Glutamatergic neuron (in vitro differentiated cells): ENCODE results near the gene PTK7. TPM values are rescaled to one million over a fixed set of nuclear protein-coding genes. Genes with fewer than 3 reads are reported as not detected.
"Not testable (repeated sequence)": the region's sequence is repeated elsewhere in the genome, so short reads cannot be mapped to it uniquely, and the experiment has no call there.

ENCODE experiments used
- DNase-seq: peaks from one replicate; pipeline ENCODE4 v3.0.0; 2022
- H3K27ac Mint-ChIP-seq: one replicate; pipeline ENCODE4 v1.8.0; 2020; ENCODE audit warnings: mild to moderate bottlenecking, mixed read lengths, inconsistent platforms; ENCODE audit not compliant: unreplicated experiment
- H3K27me3 Mint-ChIP-seq: one replicate; pipeline ENCODE4 v1.8.0; 2020; ENCODE audit warnings: mild to moderate bottlenecking, moderate library complexity, mixed read lengths, inconsistent platforms; ENCODE audit not compliant: unreplicated experiment
- H3K36me3 Mint-ChIP-seq: one replicate; pipeline ENCODE4 v1.8.0; 2020; ENCODE audit warnings: mild to moderate bottlenecking, mixed read lengths, inconsistent platforms; ENCODE audit not compliant: unreplicated experiment
- H3K4me1 Mint-ChIP-seq: one replicate; pipeline ENCODE4 v1.8.0; 2020; ENCODE audit warnings: mild to moderate bottlenecking, low read depth, mixed read lengths, inconsistent platforms; ENCODE audit not compliant: unreplicated experiment
- H3K4me3 Mint-ChIP-seq: one replicate; pipeline ENCODE4 v1.8.0; 2020; ENCODE audit warnings: mild to moderate bottlenecking, mixed read lengths, inconsistent platforms; ENCODE audit not compliant: unreplicated experiment
- H3K9me3 Mint-ChIP-seq: one replicate; pipeline ENCODE4 v1.8.0; 2020; ENCODE audit warnings: mild to moderate bottlenecking, moderate library complexity, mixed read lengths, inconsistent platforms; ENCODE audit not compliant: unreplicated experiment
- CTCF ChIP-seq: fragments of 200-600 bp; sonication (generic); IDR thresholded peaks from one replicate; pipeline ENCODE4 v1.5.0; 2021; ENCODE audit not compliant: partially characterized antibody, unreplicated experiment
- total RNA-seq: library from RNA; stranded (reverse); fragmentation: NEBNext Ultra II Directional; extraction: Animal tissue kit (Norgen Biotek cat#: 25700); gene quantifications from one replicate; pipeline ENCODE4 v1.2.1, GENCODE V29; 2021; ENCODE audit not compliant: unreplicated experiment

PTK7 gene
- total RNA-seq, 1 donor from 2014 or later = 166 TPM

DNA sequence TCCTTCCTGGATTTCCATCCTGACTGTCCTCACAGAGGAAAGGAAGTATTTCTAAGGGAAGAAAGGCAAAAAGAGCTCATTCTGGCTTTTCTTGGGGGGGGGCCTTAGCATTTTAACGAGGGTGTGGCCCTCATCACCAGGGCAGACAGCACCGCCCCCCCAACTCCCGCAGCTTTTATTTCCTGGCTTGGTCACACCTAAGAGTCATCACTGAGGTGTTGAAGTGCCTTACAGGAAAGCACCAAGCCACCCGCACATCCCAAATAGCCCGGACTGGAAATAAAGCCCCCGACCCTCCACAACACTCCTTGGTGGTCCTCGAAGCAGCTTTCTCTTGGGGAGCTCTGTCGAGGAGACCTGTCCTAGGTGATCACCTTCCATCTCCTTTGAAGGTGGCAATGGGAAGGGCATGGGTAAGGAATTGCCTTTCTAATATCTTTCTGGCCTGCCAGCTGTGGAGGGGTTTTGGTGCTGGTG, 1.3 kb downstream of the PTK7 start:
- Mint-ChIP-seq H3K9me3 (peaks cover 8% of the 10 kb centered on the region), H3K4me3 (peak overlapping the region; percentile 88), H3K36me3 (peaks cover 4% of the 10 kb centered on the region), H3K4me1 (peaks cover 15% of the 10 kb centered on the region), H3K27me3 (peaks cover 2% of the 10 kb centered on the region), H3K27ac (peak overlapping the region; percentile 57)
- TF ChIP-seq CTCF = no peak
- DNase-seq = no peak

DNA sequence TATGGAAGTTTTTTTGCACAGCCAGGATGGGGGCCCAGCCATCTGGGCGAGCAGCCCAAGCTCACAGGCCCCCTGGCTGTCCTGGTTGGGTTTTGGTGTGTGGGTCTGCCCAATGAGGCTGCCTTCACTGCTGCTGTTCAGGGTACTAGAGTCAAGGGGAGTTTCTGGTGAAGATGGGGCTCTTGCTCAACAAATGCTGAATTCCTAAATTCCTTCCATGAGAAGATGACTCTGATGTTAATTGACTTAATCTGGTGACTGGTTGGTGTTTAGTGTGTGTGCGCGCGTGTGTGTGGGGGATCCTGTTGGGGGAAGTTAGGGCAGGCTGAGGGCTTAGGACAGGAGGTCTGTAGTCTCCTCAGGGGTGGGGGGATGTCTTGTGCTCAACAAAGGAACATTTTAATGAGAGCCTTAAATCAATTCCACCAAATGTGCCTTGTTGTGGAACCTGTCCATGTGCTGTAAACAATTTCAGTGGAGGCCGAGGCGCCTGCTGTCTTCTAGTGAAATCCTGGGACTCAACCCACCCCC, 1.9 kb downstream of the PTK7 start:
- TF ChIP-seq CTCF = no peak
- Mint-ChIP-seq H3K27me3 (peaks cover 2% of the 10 kb centered on the region), H3K27ac (peak overlapping the region; percentile 57), H3K4me3 (peak overlapping the region; percentile 88), H3K4me1 (peaks cover 17% of the 10 kb centered on the region), H3K9me3 (peaks cover 8% of the 10 kb centered on the region), H3K36me3 (peaks cover 4% of the 10 kb centered on the region)
- DNase-seq = no peak

DNA sequence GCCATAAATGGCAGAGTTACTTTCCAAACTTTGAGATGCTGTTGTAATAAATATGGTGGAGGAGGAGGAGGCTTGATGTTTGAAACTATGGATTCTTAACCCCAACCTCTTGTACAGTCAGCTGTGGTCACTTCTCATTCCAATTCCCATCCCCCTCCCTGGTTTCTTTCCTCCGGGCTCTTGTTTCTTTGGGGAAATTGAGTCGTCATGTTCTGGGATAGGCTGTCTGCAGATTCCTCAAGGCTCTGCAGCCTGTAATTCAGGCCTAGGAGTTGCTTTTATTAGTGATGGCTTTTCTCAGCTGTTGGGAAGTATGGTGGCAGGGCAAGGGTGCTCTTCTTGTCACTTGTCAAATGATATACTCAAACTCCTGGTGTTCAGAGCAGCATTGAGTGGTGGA, 2.6 kb downstream of the PTK7 start:
- TF ChIP-seq CTCF = no peak

GRCh38 chr6:43081043-43081442, 4.9 kb downstream of the PTK7 start:
- Mint-ChIP-seq H3K27me3 (peaks cover 2% of the 10 kb centered on the region), H3K4me1 (peaks cover 21% of the 10 kb centered on the region), H3K4me3 (peak overlapping the region; percentile 3), H3K36me3 (peaks cover 4% of the 10 kb centered on the region), H3K27ac (no peak overlapping the region), H3K9me3 (peaks cover 8% of the 10 kb centered on the region)
- DNase-seq = no peak
- no peak for TF ChIP-seq CTCF

More for the DNA sequence above, 2.6 kb downstream of the PTK7 start:
- Mint-ChIP-seq H3K27me3 (peaks cover 2% of the 10 kb centered on the region), H3K4me1 (peaks cover 21% of the 10 kb centered on the region), H3K36me3 (peaks cover 4% of the 10 kb centered on the region), H3K27ac (peak overlapping the region; percentile 57), H3K4me3 (peak overlapping the region; percentile 88), H3K9me3 (peaks cover 8% of the 10 kb centered on the region)
- DNase-seq = no peak

DNA sequence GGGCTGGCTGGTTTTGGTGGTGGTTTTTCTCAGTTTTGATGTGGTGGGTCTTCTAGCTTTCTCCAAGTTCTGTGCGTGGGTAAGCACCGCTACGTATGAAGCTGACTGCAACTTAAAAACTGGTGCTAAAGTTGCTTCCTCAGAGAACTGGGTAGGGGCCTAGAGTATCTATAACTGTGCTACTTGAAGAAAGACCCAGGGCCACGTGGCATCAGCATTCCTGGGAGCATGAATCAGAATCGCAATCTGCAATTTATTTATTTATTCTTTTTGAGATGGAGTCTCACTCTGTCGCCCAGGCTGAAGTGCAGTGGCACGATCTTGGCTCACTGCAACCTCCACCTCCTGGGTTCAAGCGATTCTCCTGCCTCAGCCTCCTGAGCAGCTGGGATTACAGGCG, 5.8 kb downstream of the PTK7 start:
- not testable (repeated sequence) for H3K36me3 Mint-ChIP-seq, H3K9me3 Mint-ChIP-seq, DNase-seq, H3K4me3 Mint-ChIP-seq, H3K27me3 Mint-ChIP-seq, H3K27ac Mint-ChIP-seq
- H3K4me1 Mint-ChIP-seq = peaks cover 23% of the 10 kb centered on the region
